ENCODE measurements around the gene C3orf18. TPM values are rescaled to one million over a fixed set of nuclear protein-coding genes. Genes with fewer than 3 reads are reported as not detected.

Gene C3orf18
- total RNA-seq = 24.4 and 30.9 TPM in 2 replicates

GRCh38 chr3:50567386-50568167, at the start of gene C3orf18:
C3orf18 (minus strand) TSS chr3:50567747; CDS start chr3:50565699, 2,048 bp downstream.

GRCh38 chr3:50611464-50612233, 44.1 kb upstream of the C3orf18 start, which contains the start of gene CISH:
CISH (minus strand) TSS chr3:50611774; CDS start chr3:50611650, 124 bp downstream.

GRCh38 chr3:50568947-50569749, 1.6 kb upstream of the C3orf18 start, which contains the start of gene HEMK1:
HEMK1 (plus strand) TSS chr3:50569522; CDS start chr3:50571105, 1,583 bp downstream.

Other genes starting within 250 kb of the C3orf18 start
- 64.6 and 107 TPM in 2 replicates for gene HYAL2, start 245.0 kb downstream of the C3orf18 start, total RNA-seq
- 14.5 and 18.3 TPM in 2 replicates for gene TUSC2, start 239.5 kb downstream of the C3orf18 start, total RNA-seq
- gene RASSF1, start 226.9 kb downstream of the C3orf18 start, total RNA-seq = 34.3 and 37.3 TPM in 2 replicates
- 0.91 and 1.1 TPM in 2 replicates for gene ZMYND10, start 222.0 kb downstream of the C3orf18 start, total RNA-seq
- gene NPRL2, start 217.0 kb downstream of the C3orf18 start, total RNA-seq = 18.4 and 20.1 TPM in 2 replicates
- 31.0 and 32.3 TPM in 2 replicates for gene CYB561D2, start 216.9 kb downstream of the C3orf18 start, total RNA-seq
- 53.0 and 54.7 TPM in 2 replicates for gene TMEM115, start 208.2 kb downstream of the C3orf18 start, total RNA-seq
- 0.07 TPM in 2 replicates for gene CACNA2D2, start 64.1 kb downstream of the C3orf18 start, total RNA-seq
- gene HEMK1, start 1.8 kb upstream of the C3orf18 start, total RNA-seq = 20.8 and 31.6 TPM in 2 replicates
- 0.73 and 1.0 TPM in 2 replicates for gene CISH, start 44.0 kb upstream of the C3orf18 start, total RNA-seq
- 40.2 and 58.5 TPM in 2 replicates for gene MAPKAPK3, start 49.4 kb upstream of the C3orf18 start, total RNA-seq
- gene DOCK3, start 107.2 kb upstream of the C3orf18 start, total RNA-seq = 0.26 and 0.30 TPM in 2 replicates

Measured in smooth muscle cell of the pulmonary artery (primary cell).